ENCODE results near the gene MANSC4.

The MANSC4 gene

DNA sequence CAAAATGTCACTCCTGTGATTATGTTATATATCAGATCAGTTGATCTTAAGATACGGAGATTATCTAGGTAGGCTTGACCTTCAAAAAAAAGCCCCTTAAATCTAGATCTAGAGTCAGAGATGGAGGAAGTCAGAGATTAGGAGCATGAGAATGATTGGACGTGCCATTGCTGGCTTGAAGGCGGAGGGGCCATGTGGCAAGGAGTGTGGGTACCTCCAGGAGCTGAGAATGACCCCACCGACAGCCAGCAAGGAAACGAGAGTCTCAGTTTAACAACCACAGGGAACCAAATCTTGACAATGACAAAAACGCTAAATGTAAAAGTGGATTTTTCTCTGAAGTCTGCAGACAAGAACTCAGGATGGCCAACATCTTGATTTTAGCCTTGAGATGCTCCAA lies 32.5 kb upstream of the MANSC4 start:
- Histone ChIP-seq H3K4me3 (ENCODE audit: low read length) (no peak overlapping the region), H2AFZ (ENCODE audit: low read depth, low read length) (no peak overlapping the region), H3K9me3 (ENCODE audit: low read length) (no peaks in the 10 kb centered on the region), H3K27me3 (ENCODE audit: insufficient read depth, low read length) (no peaks in the 10 kb centered on the region), H3K36me3 (ENCODE audit: insufficient read depth, low read length) (no peaks in the 10 kb centered on the region), H3K4me1 (ENCODE audit: insufficient read depth, low read length) (no peaks in the 10 kb centered on the region)

DNA sequence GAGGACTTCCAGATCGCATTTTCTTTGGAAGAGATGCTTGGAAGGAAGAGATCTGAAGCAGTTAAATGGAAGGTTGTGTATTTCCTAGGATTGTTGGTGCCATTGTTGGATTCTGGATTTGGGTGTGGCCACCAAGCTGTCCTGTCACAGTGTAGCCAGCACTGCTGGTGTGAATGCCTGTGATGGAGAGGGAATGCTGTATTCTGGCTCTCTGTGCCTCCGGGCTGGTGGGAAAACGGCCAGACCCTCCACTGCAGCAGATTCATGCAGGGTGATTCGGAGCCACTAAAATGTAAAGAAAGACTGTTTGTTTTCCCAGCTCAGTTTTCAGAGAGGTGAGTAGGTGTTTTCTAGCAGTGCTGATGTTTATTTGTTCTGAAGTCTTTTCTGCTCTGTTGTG lies 30.7 kb upstream of the MANSC4 start:
- Histone ChIP-seq H3K9me3 (ENCODE audit: low read length) (no peaks in the 10 kb centered on the region), H3K4me1 (ENCODE audit: insufficient read depth, low read length) (no peaks in the 10 kb centered on the region), H3K36me3 (ENCODE audit: insufficient read depth, low read length) (no peaks in the 10 kb centered on the region), H2AFZ (ENCODE audit: low read depth, low read length) (no peak overlapping the region), H3K4me3 (ENCODE audit: low read length) (no peak overlapping the region), H3K27me3 (ENCODE audit: insufficient read depth, low read length) (no peaks in the 10 kb centered on the region)

DNA sequence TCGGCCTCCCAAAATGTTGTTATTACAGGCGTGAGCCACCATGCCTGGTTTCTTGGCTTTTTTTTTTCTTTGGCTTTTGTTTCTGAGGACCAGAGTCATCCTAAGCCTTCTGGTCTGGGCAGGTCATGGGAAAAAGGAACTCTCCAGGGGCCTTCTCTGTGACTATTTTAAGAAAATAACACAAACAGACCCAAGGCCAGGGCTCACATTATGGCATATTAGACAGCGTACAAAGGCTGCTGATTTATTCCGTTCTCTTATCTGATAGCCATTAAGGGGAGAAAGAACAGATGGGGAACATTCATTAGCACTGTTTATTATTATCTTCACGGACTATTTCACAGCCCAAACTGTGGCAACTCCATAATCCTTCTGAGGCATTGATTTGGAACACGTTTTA lies 28.8 kb upstream of the MANSC4 start:
- Histone ChIP-seq H3K27me3 (ENCODE audit: insufficient read depth, low read length) (no peaks in the 10 kb centered on the region), H2AFZ (ENCODE audit: low read depth, low read length) (no peak overlapping the region), H3K4me3 (ENCODE audit: low read length) (no peak overlapping the region), H3K4me1 (ENCODE audit: insufficient read depth, low read length) (no peaks in the 10 kb centered on the region), H3K36me3 (ENCODE audit: insufficient read depth, low read length) (no peaks in the 10 kb centered on the region), H3K9me3 (ENCODE audit: low read length) (no peaks in the 10 kb centered on the region)

DNA sequence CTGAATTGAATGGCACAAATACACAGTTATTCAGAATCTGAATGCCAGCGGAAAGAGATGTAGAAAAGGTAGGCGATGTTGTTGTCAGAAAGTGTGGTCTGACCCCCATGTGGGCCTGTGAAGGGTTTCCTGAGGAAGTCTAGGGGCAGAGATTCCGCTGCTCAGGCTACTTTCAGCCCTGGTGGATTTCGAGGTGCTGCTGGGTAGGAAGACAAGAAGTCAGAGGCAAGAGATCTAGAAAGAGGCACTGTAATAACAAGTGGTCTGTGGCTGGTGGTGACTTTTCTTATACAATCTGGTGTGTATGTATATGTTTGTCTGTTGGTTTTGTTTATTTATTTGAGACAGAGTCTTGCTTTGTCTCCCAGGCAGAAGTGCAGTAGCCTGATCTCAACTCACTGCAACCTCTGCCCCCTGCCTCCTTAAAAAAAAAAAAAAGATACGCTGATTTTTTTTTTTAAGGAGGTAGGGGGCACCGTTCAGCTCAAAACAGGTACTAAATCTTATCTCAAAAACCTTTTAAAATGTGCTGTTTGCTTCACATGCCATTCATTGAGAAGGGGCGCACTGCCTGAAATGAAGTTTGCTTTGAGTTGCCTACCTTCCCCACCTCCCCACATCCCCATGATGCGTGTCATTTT lies 27.1 kb upstream of the MANSC4 start:
- Histone ChIP-seq H3K36me3 (ENCODE audit: insufficient read depth, low read length) (no peaks in the 10 kb centered on the region), H3K9me3 (ENCODE audit: low read length) (no peaks in the 10 kb centered on the region), H2AFZ (ENCODE audit: low read depth, low read length) (no peak overlapping the region), H3K27me3 (ENCODE audit: insufficient read depth, low read length) (no peaks in the 10 kb centered on the region), H3K4me1 (ENCODE audit: insufficient read depth, low read length) (no peaks in the 10 kb centered on the region), H3K4me3 (ENCODE audit: low read length) (no peak overlapping the region)

DNA sequence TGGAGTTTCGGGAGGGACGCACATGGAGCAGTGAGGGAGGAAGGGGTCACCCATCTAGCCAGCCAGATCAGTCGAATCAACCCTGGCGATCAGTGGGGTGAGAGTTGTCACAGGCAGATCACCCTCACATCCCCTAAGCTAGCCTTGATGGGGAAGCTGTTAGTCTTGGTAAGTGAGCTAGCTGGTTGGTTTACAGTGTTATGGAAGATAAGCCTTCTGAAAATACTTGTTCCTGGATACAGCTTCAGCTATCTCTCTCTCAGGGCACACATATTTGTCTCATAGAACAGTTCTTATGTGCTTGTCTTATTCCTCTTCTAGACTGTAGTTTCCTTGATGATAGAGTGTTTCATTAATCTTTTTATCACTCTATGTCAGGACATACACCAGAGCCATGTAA lies 26.2 kb upstream of the MANSC4 start:
- Histone ChIP-seq H3K9me3 (ENCODE audit: low read length) (no peaks in the 10 kb centered on the region), H3K27me3 (ENCODE audit: insufficient read depth, low read length) (no peaks in the 10 kb centered on the region), H3K36me3 (ENCODE audit: insufficient read depth, low read length) (no peaks in the 10 kb centered on the region), H3K4me1 (ENCODE audit: insufficient read depth, low read length) (no peaks in the 10 kb centered on the region), H2AFZ (ENCODE audit: low read depth, low read length) (no peak overlapping the region), H3K4me3 (ENCODE audit: low read length) (no peak overlapping the region)

DNA sequence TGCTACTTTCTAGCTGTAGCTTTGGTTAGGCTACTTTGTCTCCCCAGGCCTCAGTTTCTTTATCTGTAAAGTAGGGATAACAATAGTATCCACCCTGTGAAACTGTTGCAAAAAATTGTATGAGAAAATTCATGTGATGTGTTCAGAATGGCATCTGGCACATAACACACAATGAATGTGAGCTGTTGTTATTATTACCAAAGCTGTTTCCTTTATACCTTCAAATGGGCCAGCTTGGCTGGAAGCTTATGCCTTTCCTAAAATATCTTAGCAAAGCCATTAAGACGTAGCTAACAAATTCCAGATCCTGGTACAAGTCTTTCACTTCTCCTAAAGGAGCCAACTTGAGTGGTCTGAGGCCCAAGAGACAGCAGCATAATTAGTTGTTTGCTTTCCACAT lies 25.2 kb upstream of the MANSC4 start:
- H3K4me3 ChIP-seq (ENCODE audit: low read length): no peak overlapping the region
- no peaks in the 10 kb centered on the region for H3K27me3 ChIP-seq (ENCODE audit: insufficient read depth, low read length)
- H3K36me3 ChIP-seq (ENCODE audit: insufficient read depth, low read length): peaks cover 2% of the 10 kb centered on the region
- no peaks in the 10 kb centered on the region for H3K4me1 ChIP-seq (ENCODE audit: insufficient read depth, low read length)
- H3K9me3 ChIP-seq (ENCODE audit: low read length): no peaks in the 10 kb centered on the region
- no peak overlapping the region for H2AFZ ChIP-seq (ENCODE audit: low read depth, low read length)

DNA sequence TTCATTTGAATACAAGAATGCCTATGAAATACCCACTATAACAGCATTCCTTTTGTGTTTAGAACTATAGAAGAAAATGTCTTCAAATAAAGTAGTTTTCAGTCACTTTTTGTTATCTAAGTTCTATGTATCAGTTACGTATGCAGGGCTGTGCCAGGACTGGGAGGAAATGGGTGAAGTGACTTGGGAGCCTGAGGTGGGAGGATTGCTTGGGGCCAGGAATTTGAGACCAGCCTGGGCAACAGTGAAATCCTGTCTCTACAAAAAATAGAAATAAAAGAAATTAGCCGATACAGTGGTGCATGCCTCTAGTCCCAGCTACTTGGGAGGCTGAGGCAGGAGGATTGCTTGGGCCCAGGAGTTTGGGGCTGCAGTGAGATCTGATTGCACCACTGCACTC lies 22.9 kb upstream of the MANSC4 start:
- no peaks in the 10 kb centered on the region for H3K4me1 ChIP-seq (ENCODE audit: insufficient read depth, low read length)
- no peaks in the 10 kb centered on the region for H3K9me3 ChIP-seq (ENCODE audit: low read length)
- peaks cover 23% of the 10 kb centered on the region for H3K36me3 ChIP-seq (ENCODE audit: insufficient read depth, low read length)
- no peaks in the 10 kb centered on the region for H3K27me3 ChIP-seq (ENCODE audit: insufficient read depth, low read length)
- no peak overlapping the region for H3K4me3 ChIP-seq (ENCODE audit: low read length)
- no peak overlapping the region for H2AFZ ChIP-seq (ENCODE audit: low read depth, low read length)

DNA sequence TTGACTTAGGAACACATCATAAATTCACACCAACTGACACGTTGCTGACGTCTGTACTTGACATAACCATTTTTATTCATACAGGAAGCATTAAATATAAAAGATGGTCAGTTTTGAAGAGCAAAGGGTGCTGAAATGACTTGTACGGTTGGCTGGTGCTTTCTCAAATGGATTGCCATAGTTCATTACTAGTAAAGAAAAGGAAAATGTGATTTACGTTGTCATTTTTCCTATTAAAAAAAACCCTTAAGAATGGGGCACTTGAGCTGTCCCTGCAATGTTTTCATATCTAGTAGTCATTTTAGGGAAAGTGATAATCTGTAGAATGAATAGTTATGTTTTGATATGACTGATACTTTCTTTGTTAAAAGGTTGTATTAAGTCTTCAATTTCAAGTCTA lies 22.5 kb upstream of the MANSC4 start:
- Histone ChIP-seq H3K4me1 (ENCODE audit: insufficient read depth, low read length) (no peaks in the 10 kb centered on the region), H2AFZ (ENCODE audit: low read depth, low read length) (no peak overlapping the region), H3K4me3 (ENCODE audit: low read length) (no peak overlapping the region), H3K9me3 (ENCODE audit: low read length) (no peaks in the 10 kb centered on the region), H3K36me3 (ENCODE audit: insufficient read depth, low read length) (peaks cover 27% of the 10 kb centered on the region), H3K27me3 (ENCODE audit: insufficient read depth, low read length) (no peaks in the 10 kb centered on the region)

DNA sequence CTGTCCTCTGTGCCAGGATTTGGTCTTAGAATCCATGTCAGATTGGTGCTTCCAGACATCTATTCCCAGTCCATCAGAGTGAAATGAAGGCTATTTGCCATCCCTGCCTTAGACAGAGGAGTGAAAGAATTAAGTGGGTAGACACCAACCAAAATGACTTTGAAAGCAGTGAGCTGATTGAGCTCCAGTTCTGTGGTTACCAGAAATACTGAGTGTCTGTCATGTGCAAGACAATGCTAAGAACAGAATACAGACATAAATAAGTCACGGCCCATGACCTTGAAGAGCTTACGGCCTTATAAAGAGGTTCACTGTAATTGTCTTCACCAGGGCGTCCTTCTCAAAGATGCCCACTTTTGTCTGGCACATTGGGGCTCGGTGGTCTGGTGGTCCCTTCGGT lies 21.6 kb upstream of the MANSC4 start:
- H3K4me3 ChIP-seq (ENCODE audit: low read length): no peak overlapping the region
- no peak overlapping the region for H2AFZ ChIP-seq (ENCODE audit: low read depth, low read length)
- H3K9me3 ChIP-seq (ENCODE audit: low read length): no peaks in the 10 kb centered on the region
- H3K36me3 ChIP-seq (ENCODE audit: insufficient read depth, low read length): peaks cover 36% of the 10 kb centered on the region
- no peaks in the 10 kb centered on the region for H3K27me3 ChIP-seq (ENCODE audit: insufficient read depth, low read length)
- no peaks in the 10 kb centered on the region for H3K4me1 ChIP-seq (ENCODE audit: insufficient read depth, low read length)

DNA sequence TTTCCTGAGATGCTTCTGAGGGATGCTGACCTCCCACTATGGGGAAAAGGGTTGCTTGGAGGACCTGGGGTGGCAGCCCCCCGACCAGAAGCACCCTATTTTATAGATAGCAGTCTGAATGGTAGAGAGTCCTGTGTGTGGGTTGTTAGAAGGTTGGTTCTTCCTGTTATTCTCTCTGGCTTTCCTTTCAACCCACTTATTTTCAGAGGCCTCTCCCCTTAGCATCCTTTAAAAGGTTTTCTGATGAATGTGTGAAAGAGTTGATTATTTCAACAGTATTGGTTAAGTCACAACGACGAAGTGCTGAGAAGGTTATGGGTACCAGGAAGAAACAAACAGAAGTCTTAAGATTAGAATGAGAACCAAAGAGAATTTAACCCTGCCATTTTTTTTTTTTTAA lies 20.8 kb upstream of the MANSC4 start:
- Histone ChIP-seq H3K9me3 (ENCODE audit: low read length) (no peaks in the 10 kb centered on the region), H3K4me1 (ENCODE audit: insufficient read depth, low read length) (no peaks in the 10 kb centered on the region), H3K36me3 (ENCODE audit: insufficient read depth, low read length) (peaks cover 43% of the 10 kb centered on the region)

DNA sequence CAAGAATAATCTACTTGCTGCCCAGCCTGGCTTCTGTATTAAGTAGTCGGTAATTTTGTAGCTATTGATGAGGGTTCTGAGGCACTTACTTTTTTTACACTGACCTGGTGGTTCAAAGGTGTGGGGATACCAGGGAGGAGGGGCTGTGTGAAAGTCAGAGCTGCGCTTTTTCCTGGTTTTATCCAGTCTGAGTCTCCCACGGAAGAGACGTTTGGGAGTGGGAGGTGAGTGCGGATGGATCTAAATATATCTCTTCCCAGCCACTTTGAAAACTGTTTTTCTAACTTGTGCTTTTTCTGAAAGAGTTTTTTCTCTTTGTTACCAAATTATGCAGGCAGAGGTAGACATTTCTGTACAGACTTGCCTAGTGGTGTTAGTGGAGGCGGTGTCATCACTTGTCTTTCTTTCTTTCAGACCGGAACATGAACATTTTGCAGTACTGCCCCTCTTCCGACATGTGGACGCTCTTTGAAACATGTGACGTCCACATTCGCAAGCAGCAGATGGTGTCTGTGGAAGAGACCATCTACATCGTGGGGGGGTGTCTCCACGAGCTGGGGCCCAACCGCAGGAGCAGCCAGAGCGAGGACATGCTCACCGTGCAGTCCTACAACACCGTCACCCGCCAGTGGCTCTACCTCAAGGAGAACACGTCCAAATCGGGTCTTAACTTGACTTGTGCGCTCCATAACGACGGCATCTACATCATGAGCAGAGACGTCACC lies 17.4 kb upstream of the MANSC4 start:
- Histone ChIP-seq H3K4me1 (ENCODE audit: insufficient read depth, low read length) (no peaks in the 10 kb centered on the region), H3K27me3 (ENCODE audit: insufficient read depth, low read length) (no peaks in the 10 kb centered on the region), H2AFZ (ENCODE audit: low read depth, low read length) (no peak overlapping the region), H3K4me3 (ENCODE audit: low read length) (no peak overlapping the region), H3K9me3 (ENCODE audit: low read length) (no peaks in the 10 kb centered on the region), H3K36me3 (ENCODE audit: insufficient read depth, low read length) (peaks cover 71% of the 10 kb centered on the region)

More for the DNA sequence above, 20.8 kb upstream of the MANSC4 start:
- H2AFZ ChIP-seq (ENCODE audit: low read depth, low read length): no peak overlapping the region
- H3K27me3 ChIP-seq (ENCODE audit: insufficient read depth, low read length): no peaks in the 10 kb centered on the region
- no peak overlapping the region for H3K4me3 ChIP-seq (ENCODE audit: low read length)

DNA sequence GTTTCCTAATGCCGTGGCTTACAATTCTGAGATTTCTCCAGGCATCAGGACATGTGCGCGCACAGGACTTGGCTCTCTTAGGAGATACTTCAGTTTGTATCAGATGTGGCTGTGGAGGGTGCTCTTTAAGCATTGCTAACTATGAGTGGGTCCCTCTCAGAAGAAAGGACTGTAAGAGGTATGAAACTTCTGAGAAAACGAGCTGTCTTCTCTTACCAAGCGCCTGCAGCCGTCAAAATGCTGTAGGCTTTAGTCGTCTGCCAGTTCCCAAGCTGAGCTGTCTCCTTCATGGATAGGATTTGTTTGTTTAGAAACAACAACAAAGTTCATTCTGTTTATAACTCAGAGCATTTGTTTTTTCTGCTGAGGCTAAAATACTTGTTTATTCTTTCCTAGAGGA lies 16.1 kb upstream of the MANSC4 start:
- Histone ChIP-seq H3K4me3 (ENCODE audit: low read length) (no peak overlapping the region), H2AFZ (ENCODE audit: low read depth, low read length) (no peak overlapping the region), H3K4me1 (ENCODE audit: insufficient read depth, low read length) (no peaks in the 10 kb centered on the region), H3K27me3 (ENCODE audit: insufficient read depth, low read length) (no peaks in the 10 kb centered on the region), H3K9me3 (ENCODE audit: low read length) (no peaks in the 10 kb centered on the region), H3K36me3 (ENCODE audit: insufficient read depth, low read length) (peaks cover 82% of the 10 kb centered on the region)

DNA sequence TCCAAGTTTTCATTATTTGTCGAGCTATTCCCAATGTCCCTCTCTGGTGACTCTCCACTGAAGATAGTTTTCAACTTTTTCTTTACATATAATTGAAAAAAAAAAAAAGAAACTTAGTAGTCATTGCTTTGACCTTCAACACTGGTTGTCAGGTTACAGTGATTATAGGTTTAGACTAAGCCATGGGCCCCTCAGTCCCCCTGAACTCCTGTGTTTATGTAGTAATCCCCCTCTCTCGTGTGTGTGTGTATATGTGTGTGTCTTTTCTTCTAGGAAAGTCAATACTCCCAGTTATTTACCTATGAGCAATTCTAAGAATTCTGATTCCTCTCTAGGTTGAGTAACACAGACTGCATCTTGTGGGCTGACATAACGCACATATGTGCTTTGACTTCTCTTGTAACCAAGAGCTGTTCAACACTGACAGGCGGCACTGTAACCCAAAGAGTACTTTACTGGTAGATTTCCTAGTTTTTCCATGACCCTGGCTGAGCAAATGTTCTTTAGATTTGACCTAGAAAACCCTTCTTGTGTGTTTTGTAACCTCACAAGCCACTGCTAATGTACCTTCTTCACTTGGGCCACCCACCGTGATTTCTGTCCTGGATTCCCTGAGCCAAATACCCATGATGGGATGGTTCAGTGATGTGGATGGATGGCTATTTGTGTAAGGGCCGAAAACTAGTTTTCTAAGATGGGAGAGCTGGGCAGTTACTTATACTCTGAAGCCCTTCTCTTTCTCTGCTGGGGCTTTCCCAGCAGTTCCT lies 15.0 kb upstream of the MANSC4 start:
- H3K4me1 ChIP-seq (ENCODE audit: insufficient read depth, low read length): no peaks in the 10 kb centered on the region
- no peaks in the 10 kb centered on the region for H3K9me3 ChIP-seq (ENCODE audit: low read length)
- peaks cover 84% of the 10 kb centered on the region for H3K36me3 ChIP-seq (ENCODE audit: insufficient read depth, low read length)
- no peak overlapping the region for H3K4me3 ChIP-seq (ENCODE audit: low read length)
- no peak overlapping the region for H2AFZ ChIP-seq (ENCODE audit: low read depth, low read length)
- no peaks in the 10 kb centered on the region for H3K27me3 ChIP-seq (ENCODE audit: insufficient read depth, low read length)
